Skin of body (tissue), 2 donors: ENCODE measurements around the gene ZKSCAN2. TPM values are rescaled to one million over a fixed set of nuclear protein-coding genes. Genes with fewer than 3 reads are reported as not detected.
A peak's percentile ranks its signal among the peaks of the same experiment; 100 is the strongest.

Source experiments
- DNase-seq: peaks from one replicate; lab custom pipeline; 2025; lab: John Stamatoyannopoulos, UW
- total RNA-seq: library from RNA; depleted of rRNA; stranded (reverse); fragments of >200 nt; gene quantifications from one replicate; pipeline ENCODE4 v1.2.3, GENCODE V29; 2014

Gene ZKSCAN2
- 4.2 TPM for total RNA-seq

DNA sequence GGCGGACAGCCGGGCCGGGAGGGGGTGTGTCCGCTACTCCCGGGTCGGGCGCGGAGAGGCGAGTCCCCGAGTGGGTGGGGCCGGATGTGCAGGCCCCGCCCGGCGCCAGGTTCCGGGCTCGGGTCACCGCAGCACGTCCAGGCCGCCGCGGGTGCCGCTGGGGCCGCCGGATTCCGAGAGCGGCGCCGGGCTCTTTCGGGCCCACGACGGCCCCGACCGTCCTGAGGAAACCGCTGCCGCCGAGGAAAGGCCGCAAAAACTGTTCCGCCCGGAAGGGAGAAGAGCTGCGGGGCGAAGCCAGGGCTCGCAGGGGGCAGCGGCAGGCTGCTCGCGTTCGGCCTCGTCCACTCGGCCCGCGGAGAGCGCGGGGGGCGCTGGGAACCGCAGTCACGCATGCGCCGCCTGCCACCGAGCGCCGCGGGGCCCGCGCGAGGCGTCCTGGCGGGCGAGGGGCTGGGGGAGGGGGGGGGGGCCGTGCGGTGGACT lies at the start of gene ZKSCAN2:
Gene ZKSCAN2, minus strand, starts transcription at position 376 of the 486 bp plus-strand sequence. CDS start 718 bp downstream, outside the sequence.
- peak; percentile 79 for DNase-seq

DNA sequence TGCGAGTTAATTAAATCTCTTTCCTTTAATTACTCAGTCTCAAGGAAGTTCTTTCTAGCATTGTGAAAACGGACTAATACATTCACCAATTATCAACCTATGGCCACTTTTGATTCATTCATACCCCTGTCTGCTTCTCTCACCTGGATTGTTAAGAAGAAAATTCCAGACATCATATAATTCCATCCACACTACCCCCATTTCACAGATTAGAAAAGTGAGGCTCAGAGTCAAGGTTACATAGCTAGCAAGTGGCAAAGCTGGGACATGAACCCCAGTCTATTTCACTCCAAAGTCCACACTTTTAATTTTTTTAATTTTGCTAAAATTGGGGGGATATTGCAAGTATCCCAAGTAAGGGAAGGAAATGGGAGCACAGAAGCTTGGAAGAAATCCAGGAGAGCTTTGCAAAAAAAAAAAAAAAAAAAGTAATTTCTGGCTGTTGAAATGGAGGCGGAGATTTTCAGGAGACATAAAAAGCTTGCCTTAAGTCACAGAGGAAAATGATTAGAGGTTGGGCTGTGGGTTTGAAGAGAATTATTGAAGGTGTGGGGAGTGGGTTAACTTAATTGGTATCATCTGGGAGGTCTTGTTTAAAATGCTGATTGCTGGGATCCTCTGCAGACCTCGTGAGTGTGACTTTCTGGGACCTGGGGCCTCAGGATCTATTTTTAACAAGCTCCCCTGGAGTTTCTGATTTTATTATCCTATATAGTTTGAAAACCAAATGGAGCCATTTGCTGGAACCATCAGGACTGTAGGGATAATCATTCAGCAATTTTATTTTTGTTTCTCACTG lies 42.3 kb upstream of the ZKSCAN2 start:
- DNase-seq, result no peak

DNA sequence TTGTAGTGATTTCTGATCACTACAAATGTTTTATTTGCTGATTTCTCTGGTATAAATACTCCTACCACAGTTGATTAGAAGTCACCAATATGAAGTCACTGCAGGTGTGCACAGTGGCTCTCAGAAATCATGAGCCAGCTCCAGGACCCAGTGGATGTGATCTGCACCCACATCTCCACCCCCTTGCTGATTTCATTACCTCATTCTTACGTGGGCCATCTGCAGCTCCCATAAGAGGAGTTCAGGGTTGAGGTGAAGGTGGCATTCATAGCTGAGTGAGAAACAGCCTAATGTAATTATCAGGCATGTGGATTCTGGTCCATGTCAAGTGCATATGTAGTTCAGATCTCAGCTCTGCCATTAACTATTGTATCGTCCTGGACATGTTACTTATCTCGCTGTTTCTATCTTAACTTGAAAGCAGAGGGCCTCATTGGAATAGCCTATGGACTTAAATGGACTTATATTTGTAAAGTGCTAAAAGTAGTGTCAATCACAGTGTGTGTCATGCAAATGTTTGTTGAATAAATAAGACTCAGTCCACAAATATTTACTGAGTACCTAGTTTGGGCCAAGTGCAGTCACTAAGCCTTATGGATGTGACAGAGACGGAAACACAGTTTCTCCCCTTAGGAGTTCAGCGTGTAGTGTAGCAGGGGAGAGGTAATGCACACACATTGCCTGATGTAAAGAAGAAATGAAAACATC lies 40.7 kb upstream of the ZKSCAN2 start:
- DNase-seq, result no peak

DNA sequence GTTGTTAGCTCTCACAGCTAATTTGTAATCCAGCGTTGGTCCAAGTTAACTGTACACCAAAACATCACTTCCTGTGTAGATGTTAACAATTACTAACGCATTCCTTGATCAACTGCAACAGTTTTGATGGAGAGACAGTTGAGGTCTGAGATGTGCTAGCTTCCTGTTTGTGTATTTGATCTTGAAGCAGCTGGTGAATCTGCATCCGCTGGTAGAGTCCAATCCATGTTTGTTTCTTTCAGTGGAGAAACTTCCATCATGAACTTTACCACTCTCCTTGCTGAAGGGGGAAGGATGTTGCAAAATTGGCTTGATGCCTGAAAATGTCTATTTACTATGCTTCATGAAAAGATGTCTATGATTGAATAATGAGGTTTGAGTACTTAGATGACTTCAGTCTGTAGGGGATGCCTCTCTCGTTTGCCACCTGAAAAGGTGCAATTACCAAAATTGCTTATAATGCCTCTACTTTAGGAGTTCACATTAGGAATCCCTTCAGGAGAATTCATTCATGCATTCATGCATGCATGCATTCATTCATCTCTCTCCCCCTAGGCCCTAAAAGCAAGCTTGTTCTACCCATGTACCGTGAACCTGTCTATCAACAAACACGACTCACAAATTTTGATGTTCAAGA lies 39.6 kb upstream of the ZKSCAN2 start:
- DNase-seq, result no peak

DNA sequence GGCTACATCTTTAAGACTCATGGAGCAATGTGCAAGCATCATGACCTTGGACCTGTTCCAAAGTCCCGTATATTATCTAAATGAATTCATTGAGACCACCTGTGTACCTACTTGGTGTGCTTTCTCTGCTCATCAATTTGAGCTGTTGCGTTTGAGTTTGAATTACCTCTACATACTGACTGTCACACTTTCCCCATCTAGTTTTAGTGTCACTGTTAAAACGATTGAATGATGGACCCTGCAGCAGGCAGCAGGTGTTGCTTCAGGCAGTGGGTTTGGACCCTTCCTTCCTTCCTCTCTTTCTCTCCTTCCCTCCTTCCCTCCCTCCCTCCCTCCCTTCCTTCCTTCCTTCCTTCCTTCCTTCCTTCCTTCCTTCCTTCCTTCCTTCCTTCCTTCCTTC lies 33.9 kb upstream of the ZKSCAN2 start:
- DNase-seq, result no peak

DNA sequence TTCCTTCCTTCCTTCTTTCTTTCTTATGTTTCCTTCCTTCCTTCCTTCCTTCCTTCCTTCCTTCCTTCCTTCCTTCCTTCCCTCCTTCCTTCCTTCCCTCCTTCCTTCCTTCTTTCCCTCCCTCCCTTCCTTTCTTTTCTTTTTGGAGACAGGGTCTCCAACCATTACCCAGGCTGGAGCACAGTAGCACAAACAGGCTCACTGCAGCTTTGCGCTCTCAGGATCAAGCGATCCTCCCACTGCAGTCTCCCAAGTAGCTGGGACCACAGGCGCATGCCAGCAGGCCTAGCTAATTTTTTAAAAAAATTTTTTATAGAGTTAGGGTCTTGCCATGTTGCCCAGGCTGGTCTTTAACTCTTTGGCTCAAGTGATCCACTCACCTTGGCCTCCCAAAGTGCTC lies 31.8 kb upstream of the ZKSCAN2 start:
- no peak for DNase-seq

DNA sequence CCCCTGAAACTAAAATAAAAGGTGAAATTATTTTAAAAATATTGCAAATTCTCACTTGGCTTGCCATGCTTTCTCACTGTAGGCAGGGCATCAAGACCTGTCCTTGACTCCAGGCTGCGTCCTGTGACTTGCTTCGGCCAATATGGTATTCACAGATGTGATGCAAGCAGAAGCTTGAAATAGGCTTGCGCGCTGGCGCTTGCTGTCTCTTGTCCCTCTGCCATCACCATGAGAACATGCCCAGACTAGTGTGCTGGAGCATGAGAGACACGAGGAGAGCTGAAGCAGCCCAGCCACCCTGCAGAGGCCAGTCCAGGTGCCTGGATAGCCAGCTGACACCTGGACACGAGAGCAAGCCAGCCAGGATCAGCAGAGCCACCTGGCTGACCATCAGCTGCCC lies 21.8 kb upstream of the ZKSCAN2 start:
- no peak for DNase-seq

DNA sequence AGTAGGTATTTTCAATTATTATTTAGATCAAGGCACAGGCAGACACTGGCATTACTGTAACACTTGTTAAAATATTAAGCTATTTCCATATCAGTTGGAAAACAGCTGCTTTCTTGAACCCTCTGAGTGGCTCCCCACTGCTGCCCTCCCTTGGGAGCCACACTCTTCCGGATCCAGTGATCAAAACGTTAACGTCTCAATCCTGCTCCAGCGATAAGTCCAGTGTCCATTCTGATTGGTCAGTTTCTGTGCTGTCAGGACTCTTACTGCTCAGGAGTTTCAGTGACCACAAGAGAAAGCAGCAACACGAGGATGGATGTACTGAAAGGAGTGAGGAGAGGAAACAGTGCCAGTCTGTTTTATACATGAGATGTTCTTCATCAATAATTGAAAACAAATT lies 13.8 kb upstream of the ZKSCAN2 start:
- DNase-seq, result no peak

DNA sequence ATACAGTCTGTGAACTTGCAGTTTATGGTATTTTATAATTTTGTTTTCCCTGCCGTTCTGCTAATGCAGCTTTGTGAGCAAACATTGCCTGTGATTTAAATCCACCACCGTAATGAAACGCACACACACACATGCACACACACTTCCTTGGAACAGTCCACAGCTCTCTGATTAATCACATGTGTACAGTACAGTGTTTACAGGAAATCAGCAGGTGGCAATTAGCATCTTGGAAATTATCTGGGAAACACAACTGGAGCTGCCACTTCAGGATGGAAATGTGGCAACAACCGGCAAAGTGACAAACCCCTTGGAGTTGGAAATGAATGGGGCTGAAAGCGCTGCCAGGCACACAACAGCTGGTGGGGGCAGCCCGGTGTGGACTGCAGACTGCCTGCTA lies 12.9 kb upstream of the ZKSCAN2 start:
- DNase-seq, result peak; percentile 18

DNA sequence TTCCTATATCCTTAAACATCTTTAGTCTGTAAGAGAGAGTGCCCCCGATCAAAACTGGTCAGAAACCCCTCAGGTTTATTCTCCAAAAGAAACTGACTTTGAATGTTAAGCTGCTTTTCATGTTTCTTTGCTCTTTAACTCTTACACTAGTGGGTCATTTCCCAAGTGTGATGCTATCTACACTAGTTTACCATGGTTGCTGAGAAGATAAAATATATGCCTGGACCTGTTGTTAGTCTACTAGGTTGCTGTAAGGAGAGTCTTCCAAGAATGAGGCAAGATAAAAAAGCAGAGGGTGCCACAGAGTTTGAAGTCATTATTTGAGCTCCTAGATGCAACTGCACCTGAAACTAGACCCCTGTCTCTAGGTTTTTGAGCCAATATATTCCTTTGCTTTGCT lies 12.2 kb upstream of the ZKSCAN2 start:
- no peak for DNase-seq

DNA sequence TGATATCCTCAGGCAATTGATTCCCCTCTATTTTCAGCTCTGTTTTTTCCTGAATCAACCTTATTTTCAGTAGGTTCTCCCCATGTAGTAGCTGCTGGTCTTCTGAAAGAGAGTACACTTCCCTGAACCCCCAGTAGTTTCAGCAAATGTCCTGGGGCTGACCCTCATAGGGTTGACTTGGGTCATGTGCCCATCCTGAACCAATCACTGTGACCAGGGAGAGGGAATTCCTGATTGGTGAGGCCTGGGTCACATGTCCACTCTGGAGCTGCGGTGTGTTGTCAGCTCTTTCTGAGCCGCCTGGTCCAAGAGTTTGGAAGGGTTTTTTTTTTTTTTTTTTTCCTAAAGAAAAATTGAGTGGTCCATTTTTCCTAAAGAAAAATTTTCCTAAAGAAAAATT lies 8.3 kb upstream of the ZKSCAN2 start:
- DNase-seq, result no peak

DNA sequence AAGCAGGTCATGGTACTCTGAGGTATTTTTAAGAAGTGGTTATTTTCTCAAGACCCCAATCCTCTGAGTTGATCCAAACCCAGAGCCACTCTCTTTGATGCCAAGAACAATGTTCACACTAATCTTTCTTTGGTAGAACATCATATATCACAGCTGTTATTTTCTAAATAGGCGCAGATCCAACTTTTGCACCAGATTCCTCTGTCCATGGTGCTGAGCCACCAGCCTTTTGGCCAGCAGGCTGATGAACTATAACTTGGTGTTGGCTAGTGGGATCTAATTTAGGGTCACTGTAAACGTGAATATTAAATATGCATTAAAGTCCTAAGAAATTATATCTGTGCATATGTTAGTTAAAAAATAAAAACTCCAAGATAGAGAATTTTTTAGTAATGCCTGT lies 7.0 kb upstream of the ZKSCAN2 start:
- DNase-seq, result no peak

DNA sequence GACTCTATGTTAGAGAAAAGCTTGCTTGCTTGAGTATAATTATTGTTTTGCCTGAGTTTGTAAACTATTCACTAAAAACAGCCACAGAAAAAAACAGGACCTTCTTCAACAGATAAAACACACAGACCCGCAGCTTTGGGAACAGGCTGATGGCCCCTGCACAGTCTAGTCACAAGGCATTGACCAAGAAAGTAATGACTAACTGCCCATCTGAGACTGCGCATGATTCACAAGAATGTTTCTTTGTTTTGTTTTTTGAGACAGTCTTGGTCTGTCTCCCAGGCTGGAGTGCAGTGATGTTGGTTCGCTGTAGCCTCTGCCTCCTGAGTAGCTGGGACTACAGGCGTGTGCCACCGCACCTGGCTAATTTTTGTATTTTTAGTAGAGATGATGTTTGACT lies 2.8 kb upstream of the ZKSCAN2 start:
- no peak for DNase-seq

DNA sequence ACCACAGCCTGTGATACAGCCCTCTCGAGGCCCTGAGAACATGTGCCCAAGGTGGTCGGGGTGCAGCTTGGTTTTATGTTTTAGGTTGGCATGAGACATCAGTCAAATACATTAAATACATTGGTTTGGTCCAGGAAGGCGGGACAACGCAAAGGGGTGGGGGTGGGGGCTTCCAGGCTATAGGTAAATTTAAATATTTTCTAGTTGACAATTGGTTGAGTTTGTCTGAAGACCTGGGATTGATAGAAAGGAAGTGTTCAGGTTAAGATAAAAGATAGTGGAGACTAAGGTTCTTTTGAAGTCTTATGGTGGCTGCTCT lies 1.2 kb upstream of the ZKSCAN2 start:
- DNase-seq, result no peak

DNA sequence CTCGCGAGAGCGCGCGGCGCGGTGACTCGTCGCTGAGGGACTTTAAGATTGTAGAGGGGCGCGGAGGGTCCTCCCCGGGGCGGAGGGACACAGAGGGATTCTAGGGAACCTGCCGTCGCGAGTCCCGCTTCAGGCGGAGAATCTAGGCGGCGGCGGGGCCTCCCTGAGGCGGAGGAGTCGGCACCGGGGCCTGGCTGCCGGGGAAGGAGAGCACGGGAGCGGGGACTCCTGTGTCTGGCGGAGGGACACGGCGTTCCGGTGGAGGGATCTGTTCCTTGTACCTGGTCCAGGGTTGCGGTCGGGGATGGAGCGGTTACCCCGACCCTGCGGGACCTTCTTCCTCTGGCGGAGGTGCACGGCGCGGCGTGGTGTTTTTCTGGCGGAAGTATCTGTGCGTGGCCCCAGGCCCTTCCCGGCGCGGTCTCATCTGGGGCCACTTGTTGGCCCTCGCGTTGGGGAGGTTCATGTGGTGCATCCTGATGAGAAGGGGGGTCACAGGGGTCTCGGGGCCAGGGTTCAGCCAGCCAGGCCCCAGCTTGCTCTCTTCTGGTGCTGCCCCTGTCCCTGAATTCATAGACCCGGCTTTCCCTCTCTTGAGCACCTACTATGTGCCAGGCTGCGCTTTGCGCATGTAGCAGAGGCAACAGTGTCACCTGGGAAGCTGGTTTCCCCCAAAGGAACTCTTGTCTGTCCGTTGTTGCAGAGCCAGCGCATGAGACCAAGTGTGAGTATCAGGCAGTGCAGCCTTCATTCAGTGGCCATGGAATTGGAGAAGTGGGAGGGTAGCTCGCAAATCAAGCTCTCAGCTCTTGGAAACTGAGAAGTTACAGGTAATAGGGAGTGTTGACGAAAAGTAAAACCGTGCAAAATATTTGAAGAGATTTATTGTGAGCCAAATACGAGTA lies 563 bp upstream of the ZKSCAN2 start:
- peak; percentile 74 for DNase-seq

DNA sequence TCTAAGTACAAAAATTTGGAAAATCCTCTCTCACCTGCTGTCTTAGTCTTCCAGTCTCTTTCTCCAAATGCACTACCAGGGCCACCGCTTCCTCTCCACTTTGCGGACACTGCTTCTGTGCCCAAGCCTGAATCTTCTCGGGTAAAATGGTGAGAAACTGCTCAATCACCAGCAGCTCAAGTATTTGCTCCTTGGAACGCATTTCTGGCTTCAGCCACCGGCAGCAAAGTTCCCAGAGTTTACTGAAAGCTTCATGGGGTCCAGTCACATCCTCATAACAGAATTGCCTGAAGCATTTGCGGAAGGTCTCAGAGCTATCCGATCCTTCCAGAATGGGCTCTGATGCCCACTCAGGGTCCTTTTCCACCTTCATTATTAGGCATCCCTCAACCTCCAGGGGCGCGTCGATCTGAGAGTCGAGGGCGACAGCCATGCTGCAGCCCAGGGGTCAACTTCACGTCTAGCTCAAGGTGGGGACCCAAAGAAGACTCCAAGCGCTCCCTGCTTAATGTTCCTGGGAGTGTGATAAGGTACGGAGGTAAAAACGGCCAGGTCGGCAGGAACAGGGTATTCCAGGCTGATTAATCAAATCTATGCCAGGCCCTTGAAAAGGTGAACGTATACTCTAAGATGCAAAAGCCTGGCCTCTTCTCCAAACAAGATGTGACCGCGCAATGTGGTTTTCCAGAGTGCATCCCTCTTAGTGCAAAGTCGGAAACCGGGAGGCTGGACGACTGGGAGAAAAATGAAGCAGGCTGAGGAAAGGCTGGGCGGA lies 763 bp downstream of the ZKSCAN2 start:
- DNase-seq, result no peak

DNA sequence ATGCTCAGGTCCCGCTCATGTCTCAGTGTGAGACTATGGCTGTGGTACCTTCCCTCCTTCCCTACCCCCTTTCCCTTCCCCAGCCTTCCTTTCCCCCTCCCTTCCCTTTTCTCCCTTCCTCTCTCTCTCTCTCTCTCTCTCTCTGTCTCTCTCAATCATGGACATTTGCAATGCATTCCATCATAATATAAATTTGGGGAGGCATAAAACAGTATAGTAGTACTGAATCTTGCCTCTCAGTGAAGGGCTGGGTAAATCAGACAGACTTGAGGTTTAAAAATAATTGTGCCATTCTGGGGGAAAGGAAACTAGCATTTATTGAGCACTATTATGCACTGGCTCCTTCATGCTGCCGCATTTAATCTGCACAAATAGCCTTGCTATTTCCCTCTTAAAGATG lies 4.3 kb downstream of the ZKSCAN2 start:
- DNase-seq, result no peak

DNA sequence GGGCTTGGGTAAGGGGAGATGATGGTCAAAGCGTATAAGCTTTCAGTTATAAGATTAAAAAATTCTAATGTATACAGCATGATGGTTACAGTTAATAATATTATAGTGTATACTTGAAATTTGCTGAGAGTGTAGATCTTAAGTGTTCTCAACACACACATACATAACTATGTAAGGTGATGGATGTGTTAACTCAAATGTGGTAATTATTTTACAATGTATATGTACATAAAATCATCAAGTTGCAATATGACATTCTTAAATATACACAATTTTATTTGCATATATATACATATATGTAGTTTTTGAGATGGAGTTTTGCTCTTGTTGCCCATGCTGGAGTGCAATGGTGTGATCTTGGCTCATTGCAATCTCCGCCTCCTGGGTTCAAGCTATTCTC lies 7.2 kb downstream of the ZKSCAN2 start:
- no peak for DNase-seq

DNA sequence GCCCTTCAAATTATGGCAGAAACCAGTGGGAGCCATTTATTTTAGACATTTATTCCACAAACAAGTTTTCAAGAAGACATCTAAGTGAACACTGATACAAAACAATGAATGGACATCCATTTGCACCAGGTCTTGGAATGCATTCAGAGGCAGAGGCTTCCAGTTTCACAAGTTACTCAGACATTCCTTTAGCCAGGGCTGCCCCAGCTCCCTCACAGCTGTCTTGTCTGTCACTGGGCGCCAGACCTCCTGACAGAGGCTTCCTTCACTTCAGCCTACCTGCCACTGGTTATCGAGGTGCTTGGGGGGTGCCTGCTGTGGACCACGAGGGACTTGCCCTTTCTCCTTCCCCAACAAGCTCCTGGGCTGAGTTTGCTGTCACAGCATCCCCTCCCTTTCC lies 21.7 kb downstream of the ZKSCAN2 start:
- DNase-seq, result no peak

DNA sequence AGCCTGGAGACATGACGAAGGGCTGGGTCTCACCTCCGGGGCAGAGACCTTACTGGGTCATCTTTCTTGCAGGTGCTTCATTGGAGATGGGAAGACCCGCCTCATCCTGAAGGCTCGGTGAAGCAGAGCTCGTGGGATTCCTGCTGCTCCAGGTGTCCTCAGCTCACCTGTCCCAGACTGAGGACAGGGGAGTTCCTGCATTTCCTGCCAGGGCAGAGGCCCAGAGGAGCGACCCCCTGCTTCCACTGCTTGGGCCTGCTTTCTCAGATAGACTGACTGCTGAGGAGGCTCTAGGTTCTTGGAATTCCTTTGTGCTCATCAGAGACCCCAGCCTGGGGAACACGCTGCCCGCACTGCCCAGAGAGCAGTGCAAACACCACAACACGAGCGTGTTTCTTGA lies 29.3 kb downstream of the ZKSCAN2 start:
- no peak for DNase-seq
